ENCODE measurements around the gene CRYBA2.

Gene CRYBA2

GRCh38 chr2:219022616-219023015 lies 29.4 kb upstream of the CRYBA2 start:
- DNase-seq = no peak

- no peak for DNase-seq
These were observed 28.8 kb upstream of the CRYBA2 start for GRCh38 chr2:219022041-219022440.

- no peak for DNase-seq
These were observed 28.4 kb upstream of the CRYBA2 start for GRCh38 chr2:219021591-219021990.

DNA sequence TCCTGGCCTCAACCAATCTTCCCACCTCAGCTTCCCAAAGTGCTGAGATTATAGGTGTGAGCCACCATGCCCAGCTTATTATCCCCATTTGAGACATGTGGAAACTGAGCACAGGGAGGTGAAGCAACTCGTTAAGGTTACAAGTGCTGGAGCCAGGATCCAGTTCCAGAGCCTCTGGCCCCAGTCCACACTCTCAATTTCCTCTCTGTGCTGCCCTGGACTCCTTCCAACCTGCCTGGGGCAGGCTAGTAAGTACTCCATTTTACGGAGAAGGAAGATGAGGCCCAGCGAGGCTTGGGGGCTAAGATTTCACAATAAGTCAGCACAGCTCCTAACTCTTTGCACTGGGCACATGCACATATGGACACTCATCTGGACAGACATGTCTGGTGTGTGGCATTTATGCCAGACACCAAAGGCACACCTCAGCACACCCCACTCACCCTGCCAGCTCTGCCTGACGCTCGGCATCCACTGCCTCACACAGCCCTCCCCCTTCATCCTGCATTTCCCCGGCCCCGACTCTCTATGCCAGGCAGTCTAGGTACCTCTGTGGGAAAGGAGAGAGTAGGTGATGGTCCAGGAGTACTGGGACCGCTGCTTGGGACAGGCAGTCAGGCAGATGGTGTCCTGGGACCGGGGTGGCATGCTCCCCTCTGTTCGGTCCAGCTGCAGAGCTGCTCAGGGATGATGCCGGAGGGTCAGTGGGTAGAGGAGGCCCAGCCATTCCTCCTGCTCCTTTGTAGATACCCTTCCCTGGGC lies 27.6 kb upstream of the CRYBA2 start:
- no peak for DNase-seq

DNA sequence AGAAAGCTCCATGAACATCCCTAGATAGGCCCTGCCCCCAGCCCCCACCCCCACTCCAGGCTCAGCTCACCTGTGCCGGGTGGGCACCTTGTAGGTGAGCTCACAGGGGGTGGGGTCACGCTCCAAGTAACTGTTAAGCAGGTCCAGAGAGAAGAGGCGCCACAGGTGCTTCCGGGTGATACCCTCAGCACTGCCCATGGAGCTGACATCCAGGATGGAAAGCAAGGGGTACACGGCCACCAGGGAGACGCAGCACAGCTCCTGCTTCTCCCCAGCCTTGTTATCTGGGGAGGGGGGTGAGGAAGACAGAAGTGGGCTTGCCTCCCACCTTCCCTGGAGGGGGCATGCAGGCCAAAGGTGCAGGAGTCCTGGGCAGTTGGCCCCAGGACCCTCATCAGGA lies 26.2 kb upstream of the CRYBA2 start:
- no peak for DNase-seq

- no peak for DNase-seq
These were observed 25.5 kb upstream of the CRYBA2 start for GRCh38 chr2:219018726-219019125.

GRCh38 chr2:219018286-219018685 lies 25.1 kb upstream of the CRYBA2 start:
- no peak for DNase-seq

DNA sequence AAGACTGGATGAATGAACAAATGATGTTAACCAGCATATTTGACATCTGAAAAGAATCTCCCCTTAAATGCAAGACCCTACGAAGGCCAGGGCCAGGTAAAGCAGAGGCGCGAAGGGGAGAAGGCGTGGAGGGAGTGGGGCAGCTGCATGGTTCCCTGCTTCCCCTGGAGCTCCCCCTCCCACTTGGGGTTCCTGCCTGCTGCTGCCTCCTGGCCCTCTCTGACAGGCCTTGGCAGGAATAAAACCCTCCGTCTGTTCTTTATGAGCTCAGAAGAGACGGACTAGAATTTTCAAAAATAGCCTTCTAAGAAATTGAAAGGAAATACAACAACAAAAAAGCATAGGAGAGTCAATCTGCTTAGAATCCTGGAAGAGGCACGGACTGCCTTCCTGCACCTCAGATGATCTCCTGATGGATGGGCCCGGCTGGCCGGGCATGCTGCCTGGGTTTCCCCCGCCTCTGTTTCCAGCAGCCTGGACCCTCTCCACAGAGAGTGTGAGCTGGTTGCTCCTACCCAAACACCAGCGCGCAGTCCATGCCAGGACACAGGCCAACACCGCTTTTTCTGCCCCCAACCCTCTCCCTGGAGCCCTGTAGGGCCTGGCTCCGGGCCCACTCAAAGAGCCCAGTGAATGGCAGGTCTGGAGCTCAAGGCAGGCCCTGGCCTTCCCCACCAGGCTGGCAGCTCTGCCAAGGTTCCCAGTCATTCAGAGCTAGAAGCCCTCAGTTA lies 24.1 kb upstream of the CRYBA2 start:
- no peak for DNase-seq

DNA sequence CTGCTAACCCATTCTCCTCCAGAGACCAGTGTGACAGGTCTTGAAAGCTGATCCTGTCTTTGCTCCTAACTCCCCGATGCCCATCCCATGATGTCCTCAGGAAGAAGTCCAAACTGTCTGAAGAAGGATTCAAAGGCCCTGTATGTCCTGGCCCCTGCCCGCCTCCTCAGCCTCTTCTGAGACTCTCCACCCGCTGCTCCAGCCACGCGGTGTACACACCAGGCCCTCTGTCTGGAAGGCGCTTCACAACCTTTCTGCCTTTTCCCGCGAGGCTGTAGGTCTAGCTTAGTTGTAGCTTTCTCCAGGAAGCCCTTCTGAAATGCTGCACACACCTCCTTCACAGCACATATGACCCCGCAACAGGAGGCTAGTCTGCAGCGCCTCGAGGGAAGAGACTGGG lies 23.5 kb upstream of the CRYBA2 start:
- no peak for DNase-seq

GRCh38 chr2:219010873-219011272 lies 17.7 kb upstream of the CRYBA2 start:
- no peak for DNase-seq

- no peak for DNase-seq
These were observed 17.0 kb upstream of the CRYBA2 start for GRCh38 chr2:219010162-219010756.

DNA sequence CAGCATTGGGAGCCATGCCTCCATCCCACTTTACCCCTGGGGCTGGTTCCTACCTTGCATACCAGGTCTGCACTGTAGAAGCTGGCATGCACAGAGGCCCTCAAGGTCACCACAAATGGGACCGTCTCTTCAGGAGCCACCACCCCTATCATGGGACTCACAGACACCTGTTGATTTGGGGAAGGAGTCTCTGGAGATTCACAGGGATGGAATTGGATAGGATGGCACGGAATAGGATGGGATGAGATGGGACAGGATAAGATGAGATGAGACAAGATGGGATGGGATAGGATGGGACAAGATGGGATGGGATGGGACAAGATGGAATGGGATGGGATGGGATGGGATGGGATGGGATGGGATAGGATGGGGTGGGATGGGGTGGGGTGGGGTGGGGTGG lies 16.1 kb upstream of the CRYBA2 start:
- no peak for DNase-seq

GRCh38 chr2:219003979-219004378 lies 10.8 kb upstream of the CRYBA2 start:
- no peak for DNase-seq

- DNase-seq = no peak
These were observed 10.0 kb upstream of the CRYBA2 start for GRCh38 chr2:219003267-219003634.

- no peak for DNase-seq
These were observed 9.4 kb upstream of the CRYBA2 start for GRCh38 chr2:219002395-219003266.

DNA sequence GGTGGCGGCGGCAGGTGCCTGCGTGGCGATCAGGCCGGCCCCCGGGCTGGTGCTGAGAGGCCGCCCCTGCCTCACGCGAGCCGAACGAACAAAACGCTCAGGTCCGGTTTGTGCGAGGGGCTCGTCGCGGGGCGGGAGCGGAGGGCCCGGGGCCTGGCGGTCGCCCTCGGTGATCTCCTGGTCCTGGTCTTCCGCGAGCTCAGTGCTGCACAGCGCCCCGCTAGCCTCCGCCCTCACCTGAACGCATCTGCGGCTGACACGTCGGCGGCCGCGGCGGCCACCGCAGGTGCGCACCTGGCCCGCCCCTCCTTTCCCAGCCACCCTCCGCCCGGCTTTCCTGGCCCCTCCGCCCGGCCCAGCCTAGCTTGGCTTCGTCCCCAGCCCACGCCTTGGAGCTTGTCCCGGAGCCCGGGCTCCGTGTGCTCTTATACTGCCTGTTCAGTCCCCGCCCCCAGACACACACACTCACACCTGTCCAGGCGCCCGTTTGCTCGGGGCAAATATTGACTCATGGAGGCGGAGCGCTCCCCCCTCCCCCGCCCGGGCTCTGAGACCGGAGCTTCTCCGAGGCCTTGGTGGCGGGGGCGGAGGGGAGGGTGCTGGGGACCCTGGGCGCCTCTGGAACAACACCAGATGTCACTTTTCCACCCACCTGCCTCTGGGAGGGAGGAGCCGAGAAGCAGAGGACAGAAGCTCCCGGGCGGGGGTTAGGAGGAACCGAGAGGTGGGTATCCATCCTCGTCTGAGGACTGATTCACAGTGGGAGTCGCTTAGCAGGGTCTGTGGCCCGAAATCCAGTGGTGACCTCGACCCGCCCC lies 8.6 kb upstream of the CRYBA2 start:
- no peak for DNase-seq

GRCh38 chr2:219001100-219001576 lies 7.9 kb upstream of the CRYBA2 start:
- DNase-seq = no peak

DNA sequence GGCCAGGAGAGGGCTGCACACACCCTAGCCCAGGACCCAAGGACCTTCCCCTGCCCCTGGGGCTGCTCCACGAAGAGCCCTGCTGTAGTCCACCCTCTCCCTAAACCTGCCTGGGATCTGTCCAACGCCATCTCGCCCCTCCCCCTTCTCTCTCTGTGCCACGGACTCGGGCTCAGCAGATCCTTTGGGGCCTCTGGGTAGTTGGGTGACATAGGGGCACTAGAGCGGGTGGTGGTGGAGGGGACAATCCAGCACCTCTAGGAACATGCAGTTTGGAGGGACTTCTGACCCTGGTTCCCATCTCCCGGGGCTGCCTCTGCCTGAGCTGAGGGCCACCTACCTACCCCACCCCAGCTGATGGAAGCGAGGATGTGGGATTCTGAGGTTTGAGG lies 7.3 kb upstream of the CRYBA2 start:
- DNase-seq = no peak

DNA sequence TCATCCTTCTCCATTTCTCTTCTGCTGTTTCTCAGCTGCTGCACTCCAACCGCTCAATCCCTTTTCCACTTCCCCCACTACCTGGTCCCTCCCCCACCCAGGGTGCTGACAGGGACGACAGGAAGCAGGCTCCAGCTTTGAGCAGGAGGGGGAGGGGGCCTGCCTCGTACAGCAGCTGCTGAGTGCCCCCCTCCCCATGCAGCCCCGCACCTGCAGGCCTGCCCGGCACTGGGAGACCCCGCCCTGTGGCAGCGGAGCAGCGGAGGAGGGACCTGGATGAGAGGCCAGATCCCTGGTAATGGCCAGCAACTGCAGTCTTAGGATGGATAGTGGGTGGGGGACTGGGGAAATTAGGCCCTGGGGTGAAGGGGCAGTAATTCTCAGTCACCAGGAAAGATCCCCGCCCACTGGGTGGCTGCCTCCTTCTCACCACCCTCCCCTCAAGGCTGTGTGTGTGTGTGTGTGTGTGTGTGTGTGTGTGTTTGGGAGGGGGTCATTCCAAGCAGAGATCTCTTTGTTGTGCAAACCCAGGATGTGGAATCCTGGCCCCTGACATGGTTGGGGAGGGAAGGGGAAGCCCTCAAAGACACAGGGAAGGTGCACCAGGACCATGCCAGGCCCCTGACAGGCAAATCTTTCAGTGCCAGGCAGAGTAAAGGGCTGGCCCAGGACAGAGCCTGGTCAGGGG lies 6.8 kb upstream of the CRYBA2 start:
- no peak for DNase-seq

GRCh38 chr2:218999021-218999880 lies 6.0 kb upstream of the CRYBA2 start:
- DNase-seq = no peak

Measured in KG1 (cell line).